WTC11 (cell line): ENCODE measurements around the gene HMGXB3.
A peak's percentile ranks its signal among the peaks of the same experiment; 100 is the strongest.

ENCODE experiments used
- CTCF ChIP-seq: fragments of 200-600 bp; IDR thresholded peaks from 2 replicates; pipeline ENCODE4 v1.8.0; 2022; ENCODE audit warnings: antibody characterized with exemption
- ZBTB43 ChIP-seq: sonication (generic); formaldehyde crosslinking; IDR thresholded peaks from 2 replicates; pipeline ENCODE4 v1.8.1; 2023; ENCODE audit warnings: mild to moderate bottlenecking, missing genetic modification reagents

GRCh38 chr5:149960272-149961185 is 40.0 kb upstream of the HMGXB3 start, which contains the start of gene SLC26A2:
- TF ChIP-seq ZBTB43 (CRISPR knock-in tag) (peak; percentile 88; the same call in 1 of the 2 replicates), CTCF (no peak)
